HFFc6 (cell line): ENCODE data around the gene ZNF366. TPM values are rescaled to one million over a fixed set of nuclear protein-coding genes. Genes with fewer than 3 reads are reported as not detected.

Experiments used
- DNase-seq: peaks from one replicate; pipeline ENCODE4 v3.0.0-alpha.2; 2018
- H3K27ac Mint-ChIP-seq: 2 replicates; pipeline ENCODE4 v1.8.0; 2020; ENCODE audit warnings: mild to moderate bottlenecking, mixed read lengths
- H3K27me3 Mint-ChIP-seq: 2 replicates; pipeline ENCODE4 v1.8.0; 2021; ENCODE audit warnings: mild to moderate bottlenecking, moderate library complexity, mixed read lengths; ENCODE audit not compliant: insufficient read depth
- H3K36me3 Mint-ChIP-seq: 2 replicates; pipeline ENCODE4 v1.8.0; 2021; ENCODE audit warnings: low read depth, mixed read lengths
- H3K4me1 Mint-ChIP-seq: 2 replicates; pipeline ENCODE4 v1.8.0; 2020; ENCODE audit warnings: low read depth, mixed read lengths
- H3K4me3 Mint-ChIP-seq: 2 replicates; pipeline ENCODE4 v1.8.0; 2020; ENCODE audit warnings: mild to moderate bottlenecking, moderate library complexity, mixed read lengths
- H3K9me3 Mint-ChIP-seq: 2 replicates; pipeline ENCODE4 v1.8.0; 2020; ENCODE audit warnings: mild to moderate bottlenecking, mixed read lengths
- total RNA-seq, 6 experiments: library from RNA; stranded (reverse); fragmentation: NEBNext Ultra II Directional; extraction: Animal tissue kit (Norgen Biotek cat#: 25700); gene quantifications; 2 replicates in 1 of 6; 3 replicates in 5 of 6; pipeline ENCODE4 v1.2.3, GENCODE V29; 2021
- TF ChIP-seq, protein P1 (sequence below): fragments of 200-600 bp; sonication (generic); IDR thresholded peaks from 2 replicates; pipeline ENCODE4 v1.5.0; 2021; ENCODE audit warnings: antibody characterized with exemption, mild to moderate bottlenecking

The ZNF366 gene
- total RNA-seq, 6 experiments from 2014 or later: not detected

DNA sequence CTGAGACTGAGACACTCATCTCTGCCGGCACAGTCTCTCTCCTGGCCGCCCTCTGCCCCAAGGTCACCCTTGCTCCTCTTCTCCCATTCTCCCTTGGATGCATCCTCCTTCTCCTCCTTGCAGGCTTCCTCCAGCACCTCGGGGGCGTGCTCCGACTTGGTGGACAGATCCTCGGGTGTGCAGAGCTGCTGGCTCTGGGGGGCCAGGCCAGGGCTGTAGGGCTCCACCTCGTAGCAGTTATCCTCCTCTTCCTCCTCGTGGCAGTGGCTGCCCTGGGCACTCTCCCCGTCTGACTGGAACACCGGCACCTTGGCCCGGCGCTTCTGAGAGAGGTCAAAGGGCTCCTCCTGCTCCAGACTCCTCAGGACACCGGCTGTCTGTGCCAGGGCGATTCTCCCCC is 63.3 kb downstream of the ZNF366 start:
- no peaks in the 10 kb centered on the region; the same call in 1 of the 2 replicates for H3K27me3 Mint-ChIP-seq
- DNase-seq: no peak

DNA sequence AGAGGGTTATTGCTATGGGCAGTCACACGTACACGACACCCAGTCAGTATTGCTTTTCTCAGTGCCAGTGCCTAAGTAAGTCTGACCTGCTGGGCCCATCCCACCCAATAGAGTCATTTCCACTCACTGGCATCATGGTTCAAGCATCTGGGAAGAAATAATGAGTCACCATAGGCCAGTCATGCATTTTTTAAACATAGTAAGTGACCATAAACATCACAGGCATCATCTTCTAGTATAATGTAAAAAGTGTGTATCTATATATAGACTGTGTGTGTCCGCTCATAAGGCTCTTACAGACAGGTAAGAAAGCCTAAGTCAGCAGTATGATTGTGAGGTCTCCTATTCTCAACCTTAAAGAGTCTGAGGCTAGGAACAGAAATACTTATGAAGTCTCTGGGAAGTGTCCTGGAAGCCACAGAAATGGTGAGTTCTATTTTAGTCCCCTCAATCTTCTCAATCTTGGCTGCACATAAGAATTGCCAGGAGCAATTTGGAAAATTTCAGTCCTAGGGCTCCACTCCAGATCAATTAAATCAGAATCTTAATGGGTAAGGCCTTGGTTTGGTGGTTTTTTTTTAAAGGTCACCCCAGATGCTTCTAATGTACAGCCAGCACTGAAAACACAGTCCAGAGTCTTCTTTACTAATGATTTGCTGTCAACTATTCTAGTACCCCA is 65.2 kb downstream of the ZNF366 start:
- Mint-ChIP-seq H3K36me3 (no peaks in the 10 kb centered on the region), H3K4me3 (peak overlapping the region; percentile 35), H3K27ac (peak overlapping the region; percentile 96), H3K27me3 (no peaks in the 10 kb centered on the region), H3K9me3 (no peaks in the 10 kb centered on the region), H3K4me1 (peaks cover 52% of the 10 kb centered on the region)
- peak; percentile 94 for DNase-seq
- TF ChIP-seq, protein P1, sequence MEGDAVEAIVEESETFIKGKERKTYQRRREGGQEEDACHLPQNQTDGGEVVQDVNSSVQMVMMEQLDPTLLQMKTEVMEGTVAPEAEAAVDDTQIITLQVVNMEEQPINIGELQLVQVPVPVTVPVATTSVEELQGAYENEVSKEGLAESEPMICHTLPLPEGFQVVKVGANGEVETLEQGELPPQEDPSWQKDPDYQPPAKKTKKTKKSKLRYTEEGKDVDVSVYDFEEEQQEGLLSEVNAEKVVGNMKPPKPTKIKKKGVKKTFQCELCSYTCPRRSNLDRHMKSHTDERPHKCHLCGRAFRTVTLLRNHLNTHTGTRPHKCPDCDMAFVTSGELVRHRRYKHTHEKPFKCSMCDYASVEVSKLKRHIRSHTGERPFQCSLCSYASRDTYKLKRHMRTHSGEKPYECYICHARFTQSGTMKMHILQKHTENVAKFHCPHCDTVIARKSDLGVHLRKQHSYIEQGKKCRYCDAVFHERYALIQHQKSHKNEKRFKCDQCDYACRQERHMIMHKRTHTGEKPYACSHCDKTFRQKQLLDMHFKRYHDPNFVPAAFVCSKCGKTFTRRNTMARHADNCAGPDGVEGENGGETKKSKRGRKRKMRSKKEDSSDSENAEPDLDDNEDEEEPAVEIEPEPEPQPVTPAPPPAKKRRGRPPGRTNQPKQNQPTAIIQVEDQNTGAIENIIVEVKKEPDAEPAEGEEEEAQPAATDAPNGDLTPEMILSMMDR: no peak

More for the DNA sequence above, 63.3 kb downstream of the ZNF366 start:
- no peaks in the 10 kb centered on the region for H3K9me3 Mint-ChIP-seq
- TF ChIP-seq, protein P1: no peak
- H3K4me3 Mint-ChIP-seq: no peak overlapping the region
- H3K27ac Mint-ChIP-seq: no peak overlapping the region
- H3K36me3 Mint-ChIP-seq: no peaks in the 10 kb centered on the region
- peaks cover 51% of the 10 kb centered on the region for H3K4me1 Mint-ChIP-seq

DNA sequence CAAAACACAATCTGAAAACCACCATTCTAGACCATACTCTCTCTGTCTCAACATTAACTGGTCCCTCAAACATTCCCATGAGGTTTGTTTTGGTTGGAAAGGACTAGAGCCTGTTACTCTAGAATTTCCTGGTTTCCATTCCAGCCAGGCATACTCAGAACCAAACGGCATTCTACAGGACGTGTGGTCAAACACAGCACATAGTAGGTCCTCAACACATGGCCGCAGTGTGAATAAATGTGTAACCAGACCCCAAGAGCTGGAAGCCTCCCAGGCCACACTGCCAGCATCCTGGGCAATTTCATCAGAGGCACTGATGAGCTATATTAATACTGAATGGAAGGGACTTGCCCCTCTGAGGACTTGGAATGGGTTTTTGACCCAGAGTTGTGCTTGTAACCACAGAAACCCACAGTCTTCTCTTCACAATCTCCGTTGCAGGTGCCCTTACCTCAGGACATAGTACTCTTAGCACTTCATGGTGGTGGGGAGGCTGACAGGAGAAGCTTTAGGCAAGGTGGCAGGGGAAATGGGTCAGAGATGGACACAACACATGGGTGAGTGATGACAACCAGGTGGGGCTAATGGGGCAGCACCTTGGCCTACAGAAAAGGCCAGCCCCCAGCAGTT is 66.0 kb downstream of the ZNF366 start:
- H3K4me1 Mint-ChIP-seq: peaks cover 59% of the 10 kb centered on the region
- no peak for DNase-seq

DNA sequence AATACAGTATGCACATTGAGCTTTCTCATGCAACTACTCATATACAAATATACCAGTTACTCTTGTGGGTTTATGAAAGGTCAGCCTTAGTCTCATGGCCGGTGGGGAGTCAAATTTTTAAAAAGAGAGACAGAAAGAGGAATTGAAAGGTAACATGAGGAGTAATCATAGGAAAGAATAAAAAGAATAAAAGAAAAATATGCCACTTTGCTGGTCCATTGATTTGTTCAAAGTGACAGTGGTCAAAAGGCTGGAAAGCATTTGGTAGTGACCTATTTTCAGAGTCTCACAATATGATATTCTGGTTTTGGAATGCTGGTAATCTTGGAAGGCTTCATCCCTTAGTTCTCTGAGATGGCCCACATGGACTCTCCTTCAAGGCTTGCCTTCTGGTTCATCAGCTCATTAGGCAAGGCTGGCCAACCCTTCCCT is 67.0 kb downstream of the ZNF366 start:
- Mint-ChIP-seq H3K27me3 (no peaks in the 10 kb centered on the region), H3K36me3 (no peaks in the 10 kb centered on the region), H3K4me1 (peaks cover 55% of the 10 kb centered on the region), H3K9me3 (no peaks in the 10 kb centered on the region), H3K27ac (no peak overlapping the region), H3K4me3 (no peak overlapping the region)
- TF ChIP-seq, protein P1: no peak
- no peak for DNase-seq

More for the DNA sequence above, 66.0 kb downstream of the ZNF366 start:
- Mint-ChIP-seq H3K36me3 (no peaks in the 10 kb centered on the region), H3K27ac (peak overlapping the region; percentile 96), H3K4me3 (peak overlapping the region; percentile 35; the same call in 1 of the 2 replicates), H3K27me3 (no peaks in the 10 kb centered on the region), H3K9me3 (no peaks in the 10 kb centered on the region)
- TF ChIP-seq, protein P1: no peak

DNA sequence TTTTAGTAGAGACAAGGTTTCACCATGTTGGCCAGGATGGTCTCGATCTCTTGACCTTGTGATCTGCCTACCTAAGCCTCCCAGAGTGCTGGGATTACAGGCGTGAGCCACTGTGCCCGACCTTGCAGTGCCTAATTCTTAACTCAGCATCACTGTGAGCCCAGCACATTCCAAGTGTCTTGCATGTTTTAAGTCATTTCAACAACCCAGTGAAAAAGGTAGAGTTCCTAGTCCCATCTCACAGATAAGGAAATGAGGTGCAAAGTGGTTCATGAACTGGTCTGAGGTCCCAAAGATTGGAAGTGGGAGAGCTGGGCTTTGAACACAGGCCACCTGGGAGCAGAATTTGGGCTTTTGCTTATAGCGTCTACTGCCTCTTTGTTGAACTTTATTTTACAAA is 68.0 kb downstream of the ZNF366 start:
- Mint-ChIP-seq H3K36me3 (no peaks in the 10 kb centered on the region), H3K27me3 (no peaks in the 10 kb centered on the region), H3K9me3 (no peaks in the 10 kb centered on the region), H3K27ac (no peak overlapping the region), H3K4me1 (peaks cover 61% of the 10 kb centered on the region), H3K4me3 (no peak overlapping the region)
- TF ChIP-seq, protein P1: no peak
- DNase-seq: no peak
